Globus pallidus (tissue), 1 donor: ENCODE data around the gene RBCK1.

Experiments used
- DNase-seq: peaks from one replicate; pipeline ENCODE4 v3.0.0-alpha.2; 2015; ENCODE audit warnings: low spot score

RBCK1 gene

DNA sequence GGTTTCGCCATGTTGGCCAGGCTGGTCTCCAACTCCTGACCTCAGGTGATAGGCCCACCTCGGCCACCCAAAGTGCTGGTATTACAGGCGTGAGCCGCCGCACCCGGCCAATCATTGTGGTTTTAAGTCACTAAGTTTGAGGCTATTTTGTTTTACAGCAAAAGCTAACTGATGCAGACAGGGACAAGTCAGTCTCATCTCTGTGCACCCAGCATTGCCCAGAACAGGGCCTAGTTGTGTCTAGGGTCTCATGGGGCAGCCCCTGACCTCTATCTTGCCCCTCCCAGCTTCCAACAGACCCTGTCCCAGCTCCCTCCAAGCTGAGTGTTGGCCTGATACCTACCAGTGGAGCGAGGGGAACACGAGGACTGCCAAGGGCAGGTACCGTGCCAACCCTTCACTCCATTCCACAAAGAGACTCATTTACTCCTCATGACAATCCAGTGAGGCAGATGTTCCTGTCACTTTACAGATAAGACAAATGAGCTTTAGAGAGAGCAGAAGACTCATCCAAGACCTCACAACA lies 8.9 kb upstream of the RBCK1 start:
- DNase-seq, result no peak

- DNase-seq, result no peak
These were observed 8.0 kb upstream of the RBCK1 start for GRCh38 chr20:400128-400453.

DNA sequence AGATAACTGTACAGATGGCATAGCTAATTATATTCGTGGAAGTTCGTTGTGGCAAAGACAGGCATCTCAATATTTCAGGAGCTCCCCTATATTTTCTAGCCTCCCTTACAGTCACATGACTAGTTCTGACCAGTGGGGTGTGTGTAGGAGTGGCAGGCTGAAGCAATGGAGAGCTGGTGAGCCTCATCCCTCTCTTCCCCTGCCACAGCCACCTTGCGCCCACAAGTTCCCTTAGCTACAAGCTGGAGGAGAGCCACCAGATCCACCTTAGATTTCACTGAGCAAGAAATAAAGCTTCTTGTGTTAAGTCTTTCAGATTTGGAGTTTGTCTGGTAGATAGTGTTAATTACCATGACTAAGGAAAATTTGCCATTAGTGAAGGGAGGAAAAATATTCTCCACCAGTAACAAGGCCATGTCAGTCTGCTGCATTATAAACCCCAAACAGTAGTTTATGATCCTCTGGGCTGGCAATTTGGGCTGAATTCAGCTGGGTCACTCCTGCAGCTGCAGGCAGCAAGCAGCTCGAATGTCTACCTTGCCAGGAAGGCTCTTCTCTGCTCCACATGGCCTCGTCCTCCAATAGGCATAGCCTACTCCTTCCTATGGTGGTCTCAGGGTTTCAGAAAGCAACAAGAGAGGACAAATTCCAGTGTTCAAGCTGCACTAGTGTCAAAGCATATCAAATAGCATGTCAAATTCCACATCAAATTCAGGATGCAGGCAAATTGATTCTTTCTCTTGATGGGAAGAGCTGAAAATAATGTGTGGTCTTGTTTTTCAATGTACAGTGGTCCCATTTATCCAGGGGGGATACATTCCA lies 7.4 kb upstream of the RBCK1 start:
- no peak for DNase-seq

- no peak for DNase-seq
These were observed 6.2 kb upstream of the RBCK1 start for GRCh38 chr20:401682-402495.

GRCh38 chr20:402496-402885 lies 5.6 kb upstream of the RBCK1 start:
- DNase-seq, result no peak

DNA sequence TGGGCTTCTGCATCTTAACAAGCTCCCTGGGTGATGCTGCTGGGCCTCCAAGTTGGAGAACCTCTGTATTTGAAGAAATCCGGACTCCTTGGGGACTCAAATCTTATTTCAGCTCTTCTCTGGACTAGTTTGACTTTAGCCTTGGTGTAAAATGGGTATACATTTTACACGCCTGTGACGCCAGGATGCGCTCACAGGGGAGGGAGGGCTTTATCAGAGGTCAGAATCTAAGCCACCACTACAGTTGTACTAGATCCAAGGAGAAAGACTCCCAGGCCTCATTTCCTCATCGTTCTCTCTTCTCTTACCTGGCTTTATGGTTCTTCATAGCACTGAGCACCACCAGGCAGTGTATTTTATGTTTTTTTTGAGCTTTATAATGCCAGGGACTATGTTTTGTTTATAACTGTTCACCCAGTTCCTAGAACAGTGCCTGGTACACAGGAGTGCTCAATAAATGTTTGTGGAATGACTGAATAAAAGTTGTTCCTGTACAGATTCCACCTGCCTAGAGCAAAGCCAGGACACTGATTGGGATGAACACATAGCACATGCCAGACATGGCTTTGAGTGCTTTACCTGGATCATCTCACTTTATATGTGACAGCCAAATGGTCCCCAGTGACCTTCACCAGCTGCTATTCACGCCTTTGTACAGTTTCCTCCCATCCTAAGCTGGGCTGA lies 5.1 kb upstream of the RBCK1 start:
- DNase-seq, result no peak

DNA sequence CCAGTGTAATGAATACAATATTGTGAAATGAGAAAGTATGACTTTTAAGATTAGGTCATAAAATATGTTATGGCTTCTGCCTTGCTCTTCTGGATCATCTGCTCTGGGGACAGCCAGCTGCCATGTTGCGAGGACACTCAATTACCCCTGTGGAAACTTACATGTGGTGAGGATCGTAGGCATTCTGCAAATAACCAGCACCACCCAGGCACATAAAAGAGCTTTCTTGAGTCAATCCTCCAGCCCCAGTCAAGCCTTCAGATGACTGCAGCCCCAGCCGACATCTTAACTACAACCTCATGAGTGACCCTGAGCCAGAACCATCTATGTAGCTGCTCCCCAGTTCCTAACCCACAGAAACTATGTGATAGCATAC lies 4.5 kb upstream of the RBCK1 start:
- no peak for DNase-seq

- no peak for DNase-seq
These were observed 4.0 kb upstream of the RBCK1 start for GRCh38 chr20:404088-404487.

DNA sequence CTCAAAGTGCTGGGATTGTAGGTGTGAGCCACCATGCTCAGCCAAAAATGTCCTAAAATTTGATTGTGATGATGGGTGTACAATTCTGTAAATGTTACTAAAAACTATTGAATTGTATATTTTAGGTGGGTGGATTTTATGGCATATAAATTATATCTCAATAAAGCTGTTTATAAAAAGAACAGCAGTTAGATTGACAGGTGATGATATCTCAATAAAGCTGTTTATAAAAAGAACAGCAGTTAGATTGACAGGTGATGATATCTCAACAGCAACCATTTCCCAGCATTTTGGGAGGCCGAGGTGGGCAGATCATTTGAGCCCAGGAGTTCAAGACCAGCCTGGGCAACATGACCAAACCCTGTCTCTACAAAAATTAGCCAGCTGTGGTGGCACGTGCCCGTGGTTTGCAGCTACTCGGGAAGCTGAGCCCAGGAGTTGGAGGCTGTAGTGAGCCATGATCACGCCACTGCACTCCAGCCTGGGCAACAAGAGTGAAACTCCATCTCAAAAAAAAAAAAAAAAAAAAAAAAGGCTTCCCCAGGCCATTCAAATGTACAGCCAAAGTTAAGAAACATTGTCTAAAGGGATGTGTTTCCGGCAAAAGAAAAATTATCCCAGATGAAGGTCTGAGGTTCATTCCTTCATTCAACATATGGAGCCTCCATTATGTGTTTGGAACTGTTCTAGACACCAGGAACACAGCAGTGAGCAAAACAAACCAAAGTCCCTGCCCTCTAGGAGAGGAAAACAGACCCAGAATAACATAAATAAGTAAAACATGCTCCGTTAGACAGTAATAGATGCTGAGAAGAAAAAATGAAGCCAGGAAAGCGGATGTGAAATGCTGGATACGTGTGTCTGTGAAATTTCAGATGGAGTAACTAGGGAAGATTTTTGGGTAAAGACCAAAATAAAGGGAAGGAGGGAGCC lies 1.6 kb upstream of the RBCK1 start:
- no peak for DNase-seq

DNA sequence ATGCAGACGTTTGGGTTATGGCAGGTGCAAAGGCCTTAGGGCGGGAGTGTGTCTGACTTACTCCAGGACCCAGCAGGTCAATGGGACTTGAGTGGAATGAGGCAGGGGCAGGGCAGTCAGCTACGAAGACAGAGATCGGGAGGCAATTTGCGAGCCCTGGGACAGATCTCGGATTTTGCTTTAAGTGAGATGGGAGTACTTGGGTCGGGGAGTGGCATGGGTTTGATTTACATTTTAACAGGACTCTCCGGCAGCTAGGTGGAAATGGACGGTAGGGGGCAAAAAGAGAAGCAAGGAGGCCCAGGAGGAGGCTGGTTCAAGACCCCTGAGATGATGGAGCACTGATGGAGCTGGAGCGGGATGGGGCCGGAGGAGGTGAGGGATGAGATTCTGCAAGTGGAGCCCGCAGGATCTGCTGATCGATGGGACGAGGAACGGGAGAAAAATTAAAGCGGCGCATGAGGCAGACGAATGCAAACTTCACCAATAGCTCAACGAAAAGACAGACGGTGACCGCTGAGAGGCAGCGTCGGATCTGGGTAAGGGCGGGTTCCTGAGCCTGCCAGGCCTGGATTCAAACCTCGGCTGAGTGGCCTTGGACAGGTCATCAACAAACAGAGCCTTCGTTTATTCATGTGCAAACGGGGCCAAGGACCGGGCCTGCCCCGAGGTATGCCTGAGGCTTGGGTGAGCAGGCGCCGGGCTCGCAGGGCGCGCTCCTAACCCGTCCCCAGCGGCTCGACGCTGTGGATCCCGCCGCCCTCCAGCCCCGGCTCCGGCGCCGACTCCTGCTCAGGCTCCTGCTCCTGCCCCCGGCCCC lies 756 bp upstream of the RBCK1 start:
- DNase-seq, result peak; percentile 75

- DNase-seq, result no peak
These were observed 971 bp downstream of the RBCK1 start for GRCh38 chr20:408843-409696.

DNA sequence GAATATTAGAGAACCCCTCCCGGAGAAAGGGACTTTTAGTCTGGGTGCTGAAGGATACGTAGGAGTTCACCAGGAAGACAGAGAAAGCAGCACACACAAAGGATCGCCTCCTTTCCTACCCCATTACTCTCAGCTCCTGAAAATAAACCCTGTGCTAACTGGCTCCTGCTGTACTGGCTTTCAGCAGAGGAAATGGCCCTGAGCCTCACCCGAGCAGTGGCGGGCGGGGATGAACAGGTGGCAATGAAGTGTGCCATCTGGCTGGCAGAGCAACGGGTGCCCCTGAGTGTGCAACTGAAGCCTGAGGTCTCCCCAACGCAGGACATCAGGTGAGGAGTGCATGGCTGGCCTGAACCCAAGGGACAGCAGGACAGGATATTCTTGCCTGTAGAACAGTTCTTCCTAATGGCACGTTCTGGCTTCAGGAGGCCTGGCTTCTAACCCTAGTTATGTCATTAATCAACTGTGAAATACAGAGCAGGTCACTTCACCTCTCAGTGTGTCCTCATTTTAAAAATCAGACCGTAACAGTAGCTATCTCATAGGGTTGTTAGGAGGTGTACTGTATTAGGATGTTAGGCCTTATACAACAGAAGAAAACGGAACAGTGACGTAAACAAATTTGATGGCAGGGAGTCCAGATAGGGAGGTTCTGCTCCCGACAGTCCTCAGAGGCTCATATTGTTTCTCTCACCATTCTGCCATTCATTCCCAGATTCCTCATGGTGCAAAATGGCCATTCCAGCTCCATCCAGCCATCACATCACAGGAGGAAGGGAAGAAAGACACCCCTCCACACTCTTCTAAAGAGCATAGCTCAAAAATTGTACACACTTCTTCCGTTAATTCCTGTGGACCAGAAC lies 1.8 kb downstream of the RBCK1 start:
- no peak for DNase-seq

GRCh38 chr20:412081-412480 lies 4.0 kb downstream of the RBCK1 start:
- no peak for DNase-seq

GRCh38 chr20:414161-414560 lies 6.1 kb downstream of the RBCK1 start:
- DNase-seq, result no peak

DNA sequence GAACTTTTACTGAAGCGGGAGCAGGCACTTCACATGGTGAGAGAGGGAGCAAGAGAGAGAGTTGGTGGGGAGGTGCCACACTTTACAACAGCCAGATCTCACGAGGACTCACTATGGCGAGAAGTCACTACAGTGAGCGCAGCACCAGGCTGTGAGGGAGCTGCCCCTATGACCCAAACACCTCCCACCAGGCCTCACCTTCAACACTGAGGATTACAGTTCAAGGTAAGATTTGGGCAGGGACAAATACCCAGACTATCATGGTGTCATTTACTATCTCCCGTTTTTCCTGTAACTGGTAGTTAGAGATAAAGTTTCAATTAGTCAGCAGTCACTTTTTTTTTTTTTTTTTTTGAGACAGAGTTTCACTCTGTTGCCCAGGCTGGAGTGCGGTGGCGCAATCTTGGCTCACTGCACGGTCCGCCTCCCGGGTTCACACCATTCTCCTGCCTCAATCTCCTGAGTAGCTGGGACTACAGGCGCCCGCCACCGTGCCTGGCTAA lies 7.8 kb downstream of the RBCK1 start:
- DNase-seq, result no peak

- no peak for DNase-seq
These were observed 9.1 kb downstream of the RBCK1 start for GRCh38 chr20:416950-417800.

- no peak for DNase-seq
These were observed 9.8 kb downstream of the RBCK1 start for GRCh38 chr20:417801-418342.
